Stimulated activated CD8-positive, alpha-beta memory T cell treated with anti-CD3 and anti-CD28 coated beads, Interleukin-4, amount 100 ng/mL, for 48 hours (primary cell): Measurements from ENCODE around the gene ZBTB49.

Experiments used
- DNase-seq: peaks from one replicate; pipeline ENCODE4 v3.0.0-alpha.2; 2020

ZBTB49 gene

GRCh38 chr4:4327652-4328121 lies 37.6 kb downstream of the ZBTB49 start:
- no peak for DNase-seq

DNA sequence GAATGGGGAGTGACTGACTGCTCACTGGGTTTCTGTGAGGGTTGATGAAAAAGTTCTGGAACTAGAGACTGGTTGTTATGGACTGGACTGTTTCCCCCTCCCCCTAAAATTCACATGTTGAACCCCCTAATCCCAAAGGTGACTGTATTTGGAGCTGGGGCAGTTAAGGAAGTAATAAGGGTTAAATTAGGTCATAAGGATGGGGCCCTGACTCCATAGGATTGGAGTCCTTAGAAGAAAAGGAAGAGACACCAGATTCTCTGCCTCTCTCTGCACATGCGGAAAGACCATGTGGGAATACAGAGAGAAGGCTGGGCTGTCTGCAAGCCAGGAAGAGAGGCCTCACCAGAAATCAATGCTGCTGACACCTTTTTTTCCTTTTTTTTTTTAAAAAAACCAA lies 38.2 kb downstream of the ZBTB49 start:
- no peak for DNase-seq

GRCh38 chr4:4328840-4329239 lies 38.8 kb downstream of the ZBTB49 start:
- DNase-seq = no peak

DNA sequence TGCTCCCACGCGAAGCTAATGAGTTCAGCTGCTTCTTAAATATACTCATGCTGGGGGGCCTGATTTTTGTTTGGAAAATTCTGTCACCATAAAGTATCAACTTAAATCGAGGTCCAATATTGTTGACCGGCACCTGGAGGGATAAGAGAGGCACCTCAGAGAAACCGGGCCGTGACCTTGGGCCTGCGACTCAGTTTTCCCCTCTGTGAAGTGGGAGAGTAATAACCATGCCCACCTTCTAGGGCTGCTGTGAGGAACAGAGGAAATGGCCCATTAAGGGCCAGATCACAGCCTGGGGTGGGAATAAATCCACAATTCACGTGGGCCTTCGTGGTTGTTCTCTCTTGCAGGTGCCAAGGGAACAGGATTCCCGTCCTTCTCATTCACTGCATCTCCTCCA lies 39.4 kb downstream of the ZBTB49 start:
- no peak for DNase-seq

DNA sequence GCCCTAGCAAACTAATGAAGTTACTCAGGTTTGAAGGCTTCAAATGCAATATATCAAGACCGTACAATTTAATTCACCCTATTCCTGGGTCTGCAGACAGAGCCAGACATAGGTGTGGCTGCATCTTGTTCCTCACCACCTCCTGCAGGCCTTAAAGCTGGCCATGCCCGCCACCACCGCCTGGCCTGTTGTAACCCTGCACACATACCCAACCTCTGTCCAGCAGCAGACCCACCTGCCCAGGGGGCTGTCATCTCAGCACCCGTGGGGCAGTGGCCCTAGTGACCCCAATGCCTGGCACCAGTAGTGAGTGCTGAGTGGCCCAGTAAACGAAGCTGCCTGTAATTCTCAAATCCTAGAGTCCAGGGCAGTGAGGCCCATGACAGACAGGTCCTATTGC lies 40.7 kb downstream of the ZBTB49 start:
- DNase-seq = no peak

DNA sequence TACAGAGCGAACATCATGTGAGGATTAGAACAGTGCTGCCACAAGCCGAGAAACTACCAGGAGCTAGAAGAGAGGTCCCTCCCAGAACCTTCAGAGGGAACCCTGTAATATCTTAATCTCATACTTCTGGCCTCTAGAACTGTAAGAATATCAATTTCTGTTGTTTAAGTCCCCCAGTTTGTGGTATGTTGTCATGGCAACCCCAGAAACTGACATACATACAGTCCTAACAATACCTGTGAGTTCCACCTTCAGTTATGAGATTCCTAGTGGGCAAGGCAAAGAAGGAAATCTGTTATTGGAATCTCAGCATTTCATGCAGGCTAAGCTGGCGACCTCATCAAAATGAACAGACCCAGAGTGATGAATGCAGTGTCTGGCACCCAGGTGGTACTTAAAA lies 42.5 kb downstream of the ZBTB49 start:
- DNase-seq = no peak

GRCh38 chr4:4333265-4333706 lies 43.2 kb downstream of the ZBTB49 start:
- DNase-seq = no peak

DNA sequence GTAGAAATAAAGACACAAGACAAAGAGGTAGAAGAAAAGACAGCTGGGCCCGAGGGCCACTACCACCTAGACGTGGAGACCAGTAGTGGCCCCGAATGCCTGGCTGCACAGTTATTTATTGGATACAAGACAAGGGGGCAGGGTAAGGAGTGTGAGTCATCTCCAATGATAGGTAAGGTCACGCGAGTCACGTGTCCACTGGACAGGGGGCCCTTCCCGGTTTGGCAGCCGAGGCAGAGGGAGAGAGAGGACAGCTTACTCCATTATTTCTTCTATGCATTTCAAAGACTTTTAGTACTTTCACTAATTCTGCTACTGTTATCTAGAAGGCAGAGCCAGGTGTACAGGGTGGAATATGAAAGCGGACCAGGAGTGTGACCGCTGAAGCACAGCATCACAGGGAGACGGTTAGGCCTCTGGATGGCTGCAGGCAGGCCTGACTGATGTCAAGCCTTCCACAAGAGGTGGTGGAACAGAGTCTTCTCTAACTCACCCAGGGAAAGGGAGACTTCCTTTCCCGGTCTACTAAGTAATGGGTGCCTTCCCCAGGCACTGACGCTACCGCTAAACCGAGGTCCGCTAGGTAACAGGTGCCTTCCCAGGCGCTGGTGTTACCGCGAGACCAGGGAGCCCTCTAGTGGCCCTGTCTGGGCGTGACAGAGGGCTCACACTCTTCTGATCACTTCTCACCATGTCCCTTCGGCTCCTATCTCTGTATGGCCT lies 44.9 kb downstream of the ZBTB49 start:
- peak; percentile 79 for DNase-seq

GRCh38 chr4:4338210-4339001 lies 48.4 kb downstream of the ZBTB49 start:
- no peak for DNase-seq

DNA sequence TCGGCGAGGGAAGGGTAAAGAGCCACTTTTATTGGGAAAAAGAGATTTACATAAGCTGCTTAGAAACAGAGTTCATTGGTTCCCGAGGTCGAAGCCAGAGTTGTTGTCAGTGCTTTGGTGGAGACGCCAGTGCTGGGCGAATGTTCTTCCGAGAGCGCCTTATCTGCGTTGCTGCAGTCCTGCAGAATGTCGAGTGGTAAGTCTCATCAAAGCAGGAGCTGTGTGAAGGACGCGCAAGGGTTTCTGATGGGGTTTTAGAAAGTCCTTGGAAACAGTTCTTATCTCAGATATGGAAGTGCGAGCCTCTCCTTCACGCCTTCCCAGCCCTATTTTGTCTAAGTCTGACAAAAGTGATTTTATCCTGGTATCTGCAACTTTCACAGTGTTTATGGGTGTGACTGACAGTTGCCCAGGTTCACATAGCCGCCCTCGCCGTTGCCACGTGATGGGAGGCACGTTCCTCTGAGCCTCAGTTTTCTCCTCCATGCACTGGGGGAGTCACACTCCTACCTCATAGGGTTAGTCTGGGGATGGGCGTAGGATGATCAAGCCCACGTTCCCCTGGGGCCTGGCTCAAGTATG lies 49.5 kb downstream of the ZBTB49 start:
- no peak for DNase-seq

GRCh38 chr4:4341861-4342650 lies 52.0 kb downstream of the ZBTB49 start:
- DNase-seq = no peak

DNA sequence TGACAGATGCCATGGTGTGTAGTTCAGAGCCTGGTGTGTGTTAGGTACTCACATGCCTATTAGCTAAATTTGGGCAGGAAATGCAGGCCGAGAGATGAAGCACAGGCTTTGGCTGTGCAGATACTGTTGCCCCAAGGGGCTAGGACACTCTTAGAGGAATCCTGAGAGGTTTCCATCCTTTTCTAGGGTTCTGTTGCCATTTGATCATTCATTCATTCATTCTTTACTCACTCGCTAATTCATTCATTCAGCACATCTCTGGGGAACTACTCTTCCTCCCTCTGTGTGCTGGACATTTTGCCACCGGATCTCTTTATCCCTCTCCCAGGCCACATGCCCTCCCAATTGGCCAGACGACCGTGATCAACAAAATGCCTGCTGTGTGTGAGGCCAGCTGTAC lies 53.0 kb downstream of the ZBTB49 start:
- DNase-seq = no peak

DNA sequence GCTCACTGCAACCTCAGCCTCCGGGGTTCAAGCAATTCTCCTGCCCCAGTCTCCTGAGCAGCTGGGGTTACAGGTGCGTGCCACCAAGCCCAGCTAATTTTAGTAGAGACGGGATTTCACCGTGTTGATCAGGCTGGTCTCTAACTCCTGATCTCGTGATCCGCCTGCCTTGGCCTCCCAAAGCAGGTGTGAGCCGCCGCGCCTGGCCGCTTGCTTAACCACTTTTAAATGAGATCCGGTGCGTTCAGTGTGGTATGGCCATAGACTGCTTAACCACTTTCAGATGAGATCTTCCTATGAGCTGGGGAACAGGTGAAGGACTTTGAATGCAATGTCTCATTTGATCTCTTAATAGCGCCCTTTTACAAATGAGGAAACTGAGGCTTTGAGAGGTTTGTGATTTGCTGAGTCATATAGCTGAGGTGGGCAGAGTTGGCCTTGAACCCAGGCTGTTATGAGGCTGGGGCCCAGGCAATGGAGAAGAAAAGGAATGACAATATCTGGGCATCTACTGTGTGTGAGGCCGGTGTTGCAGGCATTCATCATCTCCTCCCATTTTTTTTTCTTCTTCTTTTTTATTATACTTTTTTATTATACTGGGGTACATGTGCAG lies 55.0 kb downstream of the ZBTB49 start:
- DNase-seq = no peak

- no peak for DNase-seq
These were observed 57.5 kb downstream of the ZBTB49 start for GRCh38 chr4:4347585-4347984.

- DNase-seq = peak; percentile 31
These were observed 58.5 kb downstream of the ZBTB49 start for GRCh38 chr4:4348585-4348984.

- DNase-seq = no peak
These were observed 59.8 kb downstream of the ZBTB49 start for GRCh38 chr4:4349867-4350266.

DNA sequence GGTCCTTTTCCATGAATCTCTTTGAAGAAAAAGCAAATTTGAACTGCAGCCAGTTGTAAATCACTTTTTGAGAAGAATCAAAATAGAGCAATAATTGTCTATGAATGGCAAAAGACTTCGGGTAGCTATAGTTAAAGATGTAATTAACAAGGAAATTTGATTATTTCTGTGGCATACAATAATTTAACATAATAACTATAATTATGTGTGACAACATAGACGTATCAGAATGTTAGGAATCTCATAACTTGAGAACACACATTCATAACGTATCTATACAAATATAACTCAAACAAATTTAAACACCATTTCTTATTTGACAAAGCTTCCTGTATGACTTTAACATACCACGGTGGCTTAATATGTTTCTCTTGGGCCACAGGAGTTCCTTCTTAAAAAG lies 60.9 kb downstream of the ZBTB49 start:
- no peak for DNase-seq

DNA sequence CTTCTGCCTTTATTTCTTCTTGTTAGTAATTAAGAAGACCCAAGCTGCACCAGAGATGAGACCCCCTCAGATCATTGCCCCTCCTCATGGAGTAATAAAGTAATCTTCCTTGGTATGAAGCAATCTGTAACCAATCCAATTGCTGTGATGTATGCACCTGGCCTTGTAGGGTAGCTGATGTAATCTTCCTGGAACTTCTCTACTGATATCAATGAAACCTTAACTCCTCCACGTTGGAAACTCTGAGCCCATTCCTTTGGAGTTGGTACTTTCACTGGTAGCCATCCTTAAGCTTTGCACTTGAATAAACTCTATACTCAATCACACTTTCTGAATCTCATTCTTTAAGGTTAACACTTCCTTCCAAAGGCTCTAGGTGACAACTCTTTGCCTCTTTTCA lies 65.3 kb downstream of the ZBTB49 start:
- DNase-seq = no peak

GRCh38 chr4:4356106-4357041 lies 66.3 kb downstream of the ZBTB49 start:
- DNase-seq = no peak

GRCh38 chr4:4358093-4358854 lies 68.2 kb downstream of the ZBTB49 start:
- no peak for DNase-seq

DNA sequence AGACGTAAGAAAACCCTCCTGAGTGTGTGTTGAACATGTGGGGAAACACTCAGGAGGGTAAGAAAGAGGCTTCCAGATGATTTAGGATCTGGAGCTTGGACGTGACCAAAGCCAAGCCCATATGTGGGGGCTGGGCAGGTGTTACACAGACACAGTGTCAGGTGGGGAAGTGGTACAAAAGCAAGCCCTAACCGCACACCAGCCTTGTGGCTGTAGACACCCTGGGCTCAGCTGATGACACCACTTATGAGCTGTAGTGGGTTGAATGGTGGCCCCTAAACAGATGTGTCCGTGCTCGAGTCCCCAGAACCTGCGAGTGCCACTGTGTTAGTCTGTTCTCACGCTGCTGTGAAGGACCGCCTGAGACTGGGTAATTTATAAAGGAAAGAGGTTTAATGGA lies 71.8 kb downstream of the ZBTB49 start:
- DNase-seq = no peak
